Measurements from ENCODE around the gene CLDN18.
A peak's percentile ranks its signal among the peaks of the same experiment; 100 is the strongest.

The CLDN18 gene

GRCh38 chr3:138009476-138010272 lies at the start of gene CLDN18:
TSS of gene CLDN18 (plus strand) at chr3:138010165. CDS start at chr3:138010226, 61 bp downstream.
- no peak for DNase-seq (ENCODE audit: extremely low spot score)
- POLR2A ChIA-PET = no interaction called here
- TF ChIP-seq NFRKB (IDR thresholded peaks at IDR 0.05) (no peak), FOXK2 (IDR thresholded peaks at IDR 0.05) (no peak), TARDBP (IDR thresholded peaks at IDR 0.05) (no peak), HDGF (IDR thresholded peaks at IDR 0.05; ENCODE audit: borderline replicate concordance) (no peak), CTBP1 (IDR thresholded peaks at IDR 0.05; ENCODE audit: borderline replicate concordance) (no peak), SP1 (IDR thresholded peaks at IDR 0.05) (no peak), L3MBTL2 (conservative IDR thresholded peaks at IDR 0.05) (no peak), PKNOX1 (IDR thresholded peaks at IDR 0.05) (no peak), SUZ12 (IDR thresholded peaks at IDR 0.05) (no peak), ARNT (IDR thresholded peaks at IDR 0.05) (no peak)
- CTCF ChIA-PET = no interaction called here

GRCh38 chr3:137962251-137962650 lies 47.7 kb upstream of the CLDN18 start:
- CTCF ChIA-PET = no interaction called here
- POLR2A ChIA-PET = no interaction called here
- DNase-seq (ENCODE audit: extremely low spot score) = no peak
- TF ChIP-seq NFRKB (IDR thresholded peaks at IDR 0.05) (no peak), HDGF (IDR thresholded peaks at IDR 0.05; ENCODE audit: borderline replicate concordance) (no peak), SUZ12 (IDR thresholded peaks at IDR 0.05) (no peak), ELF4 (IDR thresholded peaks at IDR 0.05) (no peak), TARDBP (IDR thresholded peaks at IDR 0.05) (no peak), FOXA1 (IDR thresholded peaks at IDR 0.05) (no peak), FOXM1 (IDR thresholded peaks at IDR 0.05; ENCODE audit: borderline replicate concordance) (no peak)

DNA sequence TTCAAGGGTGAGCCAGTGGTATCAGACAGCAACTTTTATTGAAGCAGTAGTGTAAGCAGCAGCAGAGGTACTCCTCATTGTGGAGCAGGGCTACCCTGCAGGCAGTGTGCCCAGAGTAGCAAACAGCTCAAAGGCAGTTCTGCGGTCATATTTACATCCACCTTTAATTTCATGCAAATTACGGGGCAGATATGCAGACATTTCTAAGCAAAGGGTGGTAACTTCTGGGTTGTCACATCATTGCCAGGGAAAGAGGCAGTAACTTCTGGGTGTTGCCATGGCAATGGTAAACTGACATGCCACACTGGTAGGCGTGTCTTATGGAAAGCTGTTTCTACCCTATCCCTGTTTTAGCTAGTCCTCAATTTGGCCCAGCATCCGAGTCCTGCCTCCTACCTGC lies 46.5 kb upstream of the CLDN18 start:
- TF ChIP-seq NFRKB (IDR thresholded peaks at IDR 0.05) (no peak), FOXA1 (IDR thresholded peaks at IDR 0.05) (no peak), SUZ12 (IDR thresholded peaks at IDR 0.05) (no peak), FOXK2 (IDR thresholded peaks at IDR 0.05) (no peak), BHLHE40 (IDR thresholded peaks at IDR 0.05; ENCODE audit: borderline replicate concordance) (no peak), TARDBP (IDR thresholded peaks at IDR 0.05) (no peak)
- CTCF ChIA-PET = no interaction called here
- DNase-seq (ENCODE audit: extremely low spot score) = no peak
- POLR2A ChIA-PET = no interaction called here

DNA sequence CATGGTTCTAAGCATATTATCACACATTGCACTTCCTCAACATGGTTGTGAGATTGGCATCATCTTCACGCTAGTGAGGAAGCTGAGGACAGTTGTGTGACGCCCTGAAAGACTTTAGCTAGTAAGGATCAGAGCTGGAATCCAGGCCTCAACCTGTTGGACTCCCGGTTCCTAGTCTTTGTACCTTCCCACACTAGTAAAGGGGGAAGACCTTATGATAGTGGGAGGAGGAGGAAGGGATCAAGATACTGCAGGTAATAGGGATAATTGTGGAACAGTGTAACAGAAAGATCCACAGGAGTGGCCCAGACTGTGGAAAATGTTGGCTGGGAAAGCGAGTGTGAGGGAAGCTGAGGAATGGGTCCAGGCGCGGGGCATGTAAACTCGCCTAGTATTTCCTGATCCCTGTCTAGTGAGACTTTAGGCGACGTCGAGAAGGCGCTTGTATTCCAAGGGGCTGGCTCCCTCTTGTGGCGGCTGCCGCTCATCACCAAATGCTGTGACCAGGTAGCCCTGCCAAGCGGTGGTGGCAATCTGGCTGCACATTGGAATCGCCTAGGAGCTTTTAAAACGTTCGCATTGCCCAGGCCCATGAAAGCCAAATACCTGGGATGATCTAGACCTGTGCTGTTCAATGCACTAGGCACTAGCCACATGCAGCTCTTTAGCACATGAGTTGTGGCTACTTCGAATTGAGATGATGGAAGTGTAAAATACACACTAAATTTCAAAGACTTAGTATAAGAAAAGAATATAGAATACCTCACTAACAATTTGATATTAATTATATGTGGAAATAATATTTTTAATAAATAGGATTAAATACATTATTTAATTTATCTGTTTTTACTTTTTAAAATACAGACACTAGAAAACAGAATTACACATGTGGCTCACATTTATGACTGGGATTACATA lies 38.8 kb upstream of the CLDN18 start:
- ChIA-PET CTCF (interaction anchor here (0.8 to 1.0 kb wide), 2 partner anchors 89 to 148 kb away, joined by 3 to 5 read pairs; no protein-coding TSS in a partner anchor), POLR2A (interaction anchor here (0.6 to 1.4 kb wide), 2 partner anchors 40 to 144 kb away, joined by 3 read pairs; partner anchors contain the start of gene DZIP1L)
- no peak for TF ChIP-seq HDGF (IDR thresholded peaks at IDR 0.05; ENCODE audit: borderline replicate concordance)
- TF ChIP-seq NFRKB (IDR thresholded peaks at IDR 0.05) = no peak
- TF ChIP-seq ELF4 (IDR thresholded peaks at IDR 0.05) = no peak
- TF ChIP-seq CTBP1 (IDR thresholded peaks at IDR 0.05; ENCODE audit: borderline replicate concordance) = no peak
- no peak for TF ChIP-seq ARNT (IDR thresholded peaks at IDR 0.05)
- no peak for TF ChIP-seq TARDBP (IDR thresholded peaks at IDR 0.05)
- DNase-seq (ENCODE audit: extremely low spot score) = peak; percentile 81

DNA sequence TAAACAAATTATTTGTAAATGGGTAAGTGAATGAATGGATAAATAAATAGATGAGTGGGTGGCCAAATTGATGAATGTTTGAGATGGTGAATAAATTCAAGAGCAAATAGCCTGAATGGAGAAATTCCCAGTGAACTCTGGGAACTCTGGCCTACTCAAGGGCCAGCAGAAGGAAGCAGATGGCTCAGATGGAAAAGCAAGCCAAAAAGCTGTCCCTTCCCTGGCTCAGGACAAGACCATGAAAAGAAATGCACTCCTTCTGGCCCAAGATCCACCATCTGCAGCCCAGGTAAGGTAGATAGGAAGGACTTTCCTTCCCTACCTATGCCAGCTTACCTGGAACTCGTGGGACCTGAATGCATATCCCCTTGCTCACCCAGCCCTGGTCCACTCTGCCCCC lies 37.6 kb upstream of the CLDN18 start:
- POLR2A ChIA-PET = no interaction called here
- DNase-seq (ENCODE audit: extremely low spot score) = no peak
- TF ChIP-seq FOXM1 (IDR thresholded peaks at IDR 0.05; ENCODE audit: borderline replicate concordance) (no peak), NFRKB (IDR thresholded peaks at IDR 0.05) (no peak), BHLHE40 (IDR thresholded peaks at IDR 0.05; ENCODE audit: borderline replicate concordance) (no peak), HDGF (IDR thresholded peaks at IDR 0.05; ENCODE audit: borderline replicate concordance) (no peak), FOXA1 (IDR thresholded peaks at IDR 0.05) (no peak), PKNOX1 (IDR thresholded peaks at IDR 0.05) (no peak), FOXK2 (IDR thresholded peaks at IDR 0.05) (no peak), CTBP1 (IDR thresholded peaks at IDR 0.05; ENCODE audit: borderline replicate concordance) (no peak), L3MBTL2 (conservative IDR thresholded peaks at IDR 0.05) (no peak), ELF4 (IDR thresholded peaks at IDR 0.05) (no peak), LEF1 (IDR thresholded peaks at IDR 0.05; ENCODE audit: borderline replicate concordance) (no peak), ARNT (IDR thresholded peaks at IDR 0.05) (no peak), SP1 (IDR thresholded peaks at IDR 0.05) (no peak), ZNF384 (IDR thresholded peaks at IDR 0.05) (no peak), TARDBP (IDR thresholded peaks at IDR 0.05) (no peak), SUZ12 (IDR thresholded peaks at IDR 0.05) (no peak)
- CTCF ChIA-PET = no interaction called here

GRCh38 chr3:137978328-137978727 lies 31.6 kb upstream of the CLDN18 start:
- ChIA-PET CTCF (no interaction called here), POLR2A (no interaction called here)
- no peak for DNase-seq (ENCODE audit: extremely low spot score)
- TF ChIP-seq TARDBP (IDR thresholded peaks at IDR 0.05) = no peak

DNA sequence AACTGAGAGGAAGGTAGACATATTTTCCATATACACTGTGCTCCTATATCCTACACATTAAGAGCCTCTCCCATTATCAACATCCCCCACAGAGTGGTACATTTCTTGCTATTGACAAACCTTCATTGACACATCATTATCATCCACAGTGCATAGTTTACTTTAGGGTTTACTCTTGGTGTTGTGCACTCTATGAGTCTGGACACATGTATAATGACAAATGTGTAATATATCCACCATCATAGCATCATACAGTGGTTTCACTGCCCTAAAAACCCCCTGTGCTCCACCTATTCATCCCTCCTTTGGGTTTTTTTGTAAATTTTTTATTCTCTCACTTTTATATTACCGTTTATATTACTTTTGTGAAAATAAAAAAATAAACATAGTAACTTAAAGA lies 22.2 kb upstream of the CLDN18 start:
- ChIA-PET POLR2A (no interaction called here), CTCF (no interaction called here)
- TF ChIP-seq CTBP1 (IDR thresholded peaks at IDR 0.05; ENCODE audit: borderline replicate concordance) (no peak), SP1 (IDR thresholded peaks at IDR 0.05) (no peak), L3MBTL2 (conservative IDR thresholded peaks at IDR 0.05) (no peak), SUZ12 (IDR thresholded peaks at IDR 0.05) (no peak), ARNT (IDR thresholded peaks at IDR 0.05) (no peak), ELF4 (IDR thresholded peaks at IDR 0.05) (no peak), HDGF (IDR thresholded peaks at IDR 0.05; ENCODE audit: borderline replicate concordance) (no peak), NFRKB (IDR thresholded peaks at IDR 0.05) (no peak), BHLHE40 (IDR thresholded peaks at IDR 0.05; ENCODE audit: borderline replicate concordance) (no peak), LEF1 (IDR thresholded peaks at IDR 0.05; ENCODE audit: borderline replicate concordance) (no peak), FOXA1 (IDR thresholded peaks at IDR 0.05) (no peak), PKNOX1 (IDR thresholded peaks at IDR 0.05) (no peak), FOXK2 (IDR thresholded peaks at IDR 0.05) (no peak)
- no peak for DNase-seq (ENCODE audit: extremely low spot score)
